AG10803 (cell line): ENCODE data around the gene ZNF556.

Experiments
- DNase-seq: peaks from one replicate; pipeline ENCODE4 v3.0.0; 2010; ENCODE audit warnings: low read depth
- H3K4me3 ChIP-seq: 2 replicates; pipeline ENCODE4 v1.5.1; 2011; ENCODE audit warnings: mild to moderate bottlenecking, low read length, control low read depth
- TF ChIP-seq, protein P1 (sequence below): conservative IDR thresholded peaks from 2 replicates; pipeline ENCODE4 v1.5.1; 2011; ENCODE audit warnings: mild to moderate bottlenecking, low read length, control low read depth, inconsistent platforms

Gene ZNF556

DNA sequence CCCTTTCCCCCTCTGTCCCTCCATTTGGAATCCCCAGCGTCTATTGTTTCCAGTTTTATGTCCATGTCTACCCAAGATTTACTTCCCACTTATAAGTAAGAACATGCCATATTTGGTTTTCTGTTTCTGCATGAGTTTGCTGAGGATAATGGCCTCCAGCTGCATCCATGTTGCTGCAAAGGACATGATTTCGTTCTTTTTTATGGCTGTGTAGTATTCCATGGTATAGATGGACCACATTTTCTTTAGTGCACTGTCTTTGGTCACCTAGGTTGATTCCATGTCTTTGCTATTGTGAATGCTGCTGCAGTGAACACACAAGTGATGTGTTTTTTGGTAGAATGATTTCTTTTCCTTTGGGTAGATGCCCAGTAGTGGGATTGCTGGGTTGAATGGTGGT, 22.0 kb upstream of the ZNF556 start:
- TF ChIP-seq, protein P1, sequence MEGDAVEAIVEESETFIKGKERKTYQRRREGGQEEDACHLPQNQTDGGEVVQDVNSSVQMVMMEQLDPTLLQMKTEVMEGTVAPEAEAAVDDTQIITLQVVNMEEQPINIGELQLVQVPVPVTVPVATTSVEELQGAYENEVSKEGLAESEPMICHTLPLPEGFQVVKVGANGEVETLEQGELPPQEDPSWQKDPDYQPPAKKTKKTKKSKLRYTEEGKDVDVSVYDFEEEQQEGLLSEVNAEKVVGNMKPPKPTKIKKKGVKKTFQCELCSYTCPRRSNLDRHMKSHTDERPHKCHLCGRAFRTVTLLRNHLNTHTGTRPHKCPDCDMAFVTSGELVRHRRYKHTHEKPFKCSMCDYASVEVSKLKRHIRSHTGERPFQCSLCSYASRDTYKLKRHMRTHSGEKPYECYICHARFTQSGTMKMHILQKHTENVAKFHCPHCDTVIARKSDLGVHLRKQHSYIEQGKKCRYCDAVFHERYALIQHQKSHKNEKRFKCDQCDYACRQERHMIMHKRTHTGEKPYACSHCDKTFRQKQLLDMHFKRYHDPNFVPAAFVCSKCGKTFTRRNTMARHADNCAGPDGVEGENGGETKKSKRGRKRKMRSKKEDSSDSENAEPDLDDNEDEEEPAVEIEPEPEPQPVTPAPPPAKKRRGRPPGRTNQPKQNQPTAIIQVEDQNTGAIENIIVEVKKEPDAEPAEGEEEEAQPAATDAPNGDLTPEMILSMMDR, result no peak
- DNase-seq, result no peak

GRCh38 chr19:2846180-2846894, 20.8 kb upstream of the ZNF556 start:
- DNase-seq, result peak; percentile 18
- TF ChIP-seq, protein P1, result no peak
- H3K4me3 ChIP-seq, result no peak overlapping the region

More for the DNA sequence above, 22.0 kb upstream of the ZNF556 start:
- no peak overlapping the region for H3K4me3 ChIP-seq

DNA sequence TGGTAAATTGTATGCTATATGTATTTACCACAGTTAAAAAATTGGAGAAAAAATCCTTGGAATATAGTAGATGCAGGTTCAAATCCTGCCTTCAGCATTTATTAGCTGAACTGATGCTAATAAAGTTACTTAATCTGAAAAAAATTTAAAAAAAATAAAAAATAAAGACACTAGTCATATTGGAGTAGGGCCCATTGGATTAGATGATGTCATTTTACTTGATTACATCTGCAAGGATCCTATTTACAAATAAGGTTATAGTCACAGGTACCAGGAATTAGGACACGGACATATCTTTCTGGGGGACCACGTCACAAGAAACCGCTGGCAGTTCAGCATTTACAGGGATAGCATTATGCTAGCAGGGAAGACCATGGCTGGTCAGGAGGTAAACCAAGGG, 19.6 kb upstream of the ZNF556 start:
- no peak for DNase-seq
- no peak overlapping the region for H3K4me3 ChIP-seq
- TF ChIP-seq, protein P1, result no peak

DNA sequence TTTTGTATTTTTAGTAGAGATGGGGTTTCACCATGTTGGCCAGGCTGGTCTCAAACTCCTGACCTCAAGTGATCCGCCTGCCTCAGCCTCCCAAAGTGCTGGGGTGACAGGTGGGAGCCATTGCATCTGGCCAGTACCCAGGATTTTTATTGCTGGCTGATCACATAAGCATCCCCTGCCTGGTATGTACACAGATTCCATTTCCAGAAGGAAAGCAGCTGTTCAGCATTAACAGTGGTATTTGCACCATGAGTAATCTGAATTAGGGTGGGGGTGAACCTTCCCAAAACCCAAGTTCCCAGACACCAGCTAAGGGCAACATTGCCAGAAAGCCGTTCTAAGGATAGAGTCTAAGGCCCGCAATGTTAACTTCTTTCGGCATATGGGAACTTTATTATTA, 18.5 kb upstream of the ZNF556 start:
- H3K4me3 ChIP-seq, result no peak overlapping the region
- peak; percentile 90 for DNase-seq
- TF ChIP-seq, protein P1, result no peak

GRCh38 chr19:2850256-2850925, 16.7 kb upstream of the ZNF556 start:
- DNase-seq, result no peak
- TF ChIP-seq, protein P1, result no peak
- no peak overlapping the region for H3K4me3 ChIP-seq

- no peak overlapping the region for H3K4me3 ChIP-seq
- TF ChIP-seq, protein P1, result no peak
- no peak for DNase-seq
Observed at GRCh38 chr19:2852598-2852997, 14.5 kb upstream of the ZNF556 start.

DNA sequence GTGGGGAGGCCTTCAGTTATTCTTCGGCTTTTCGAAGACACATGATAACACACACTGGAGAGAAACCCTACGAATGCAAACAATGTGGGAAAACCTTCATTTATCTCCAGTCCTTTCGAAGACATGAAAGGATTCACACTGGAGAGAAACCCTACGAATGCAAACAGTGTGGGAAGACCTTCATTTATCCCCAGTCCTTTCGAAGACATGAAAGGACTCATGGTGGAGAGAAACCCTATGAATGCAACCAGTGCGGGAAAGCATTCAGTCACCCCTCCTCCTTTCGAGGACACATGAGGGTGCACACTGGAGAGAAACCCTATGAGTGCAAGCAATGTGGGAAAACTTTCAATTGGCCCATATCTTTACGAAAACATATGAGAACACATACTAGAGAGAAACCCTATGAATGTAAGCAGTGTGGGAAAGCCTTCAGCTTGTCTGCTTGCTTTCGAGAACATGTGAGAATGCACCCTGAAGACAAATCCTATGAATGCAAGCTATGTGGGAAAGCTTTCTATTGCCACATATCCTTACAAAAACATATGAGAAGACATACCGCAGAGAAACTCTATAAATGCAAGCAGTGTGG, 14.0 kb upstream of the ZNF556 start:
- no peak for DNase-seq
- TF ChIP-seq, protein P1, result no peak
- H3K4me3 ChIP-seq, result no peak overlapping the region
